ENCODE results near the gene ATXN1.

DNA sequence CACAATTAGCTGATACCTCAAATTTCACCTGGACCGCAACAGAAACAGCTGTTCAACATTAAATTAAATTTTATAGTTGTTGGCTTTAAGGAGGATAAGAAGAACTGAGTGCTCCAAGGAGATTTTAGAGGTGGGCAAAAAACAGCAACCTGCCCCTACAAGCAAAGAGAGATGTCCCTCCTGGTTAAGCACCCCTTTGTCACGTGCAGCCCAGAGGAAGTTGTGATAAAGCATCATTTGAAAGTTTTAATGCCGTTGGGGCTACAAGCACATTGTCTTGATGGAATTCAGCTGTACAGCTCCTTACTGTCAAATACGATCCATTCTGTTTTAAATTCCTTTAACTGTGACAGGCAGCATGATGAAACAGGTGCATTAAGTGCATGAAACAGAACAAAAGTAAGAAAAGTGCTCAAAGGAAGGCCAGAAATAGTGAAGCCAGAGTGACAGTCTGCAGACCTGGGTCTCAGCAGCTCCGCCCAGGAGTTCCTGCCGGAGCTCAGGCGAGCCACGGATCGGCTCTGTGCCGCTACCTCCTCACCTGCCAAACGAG is 327.8 kb downstream of the ATXN1 start:
- TF ChIP-seq POLR2A (IDR thresholded peaks at IDR 0.05; ENCODE audit: low read length) (no peak), GATA1 (IDR thresholded peaks at IDR 0.05; ENCODE audit: low read depth, low read length) (no peak)
